Measurements from ENCODE around the gene STARD10.

The STARD10 gene

DNA sequence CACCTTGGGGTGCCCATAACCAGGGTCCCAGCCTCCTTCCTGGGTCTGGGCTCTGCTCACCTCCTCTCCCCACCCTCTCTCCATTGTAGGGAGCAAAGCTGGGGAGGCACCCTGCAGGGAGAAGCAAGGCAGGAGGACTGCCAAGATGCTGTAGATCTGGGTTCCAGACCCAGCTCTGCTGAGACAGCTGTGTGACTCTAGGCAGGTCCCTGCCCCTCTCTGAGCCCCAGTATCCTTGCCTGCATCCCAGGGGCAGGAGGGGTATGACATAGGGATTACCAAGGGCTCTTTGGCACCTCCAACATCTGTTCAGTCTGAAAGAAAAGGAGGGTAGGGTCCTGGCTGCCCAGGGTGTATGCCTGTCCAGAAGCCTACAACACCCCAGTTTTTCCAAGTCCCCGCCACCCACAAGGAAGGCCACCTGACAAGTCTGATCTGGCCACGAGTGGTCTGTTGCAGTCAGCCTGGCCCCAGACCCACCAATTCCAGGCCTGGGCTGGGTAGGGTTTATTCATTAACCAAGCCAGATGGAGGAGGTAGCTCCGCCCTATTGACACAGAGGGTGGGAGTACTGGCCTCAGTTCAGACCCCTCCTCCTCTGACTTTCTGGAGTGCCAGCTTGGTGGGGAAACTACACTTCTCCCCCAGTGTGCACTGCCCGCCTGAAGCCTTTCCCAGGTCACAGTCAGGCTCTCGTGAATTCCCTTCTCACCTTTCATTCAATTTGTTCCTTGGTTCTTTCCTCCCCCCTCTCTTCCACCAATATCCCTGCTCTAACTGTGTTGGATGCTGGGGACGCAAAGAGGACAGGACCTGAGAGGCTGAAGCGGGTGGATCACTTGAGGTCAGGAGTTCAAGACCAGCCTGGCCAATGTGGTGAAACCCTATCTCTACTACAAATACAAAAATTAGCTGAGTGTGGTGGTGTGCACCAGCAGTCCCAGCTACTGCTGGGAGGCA is 15.0 kb downstream of the STARD10 start:
- DNase-seq: no peak

DNA sequence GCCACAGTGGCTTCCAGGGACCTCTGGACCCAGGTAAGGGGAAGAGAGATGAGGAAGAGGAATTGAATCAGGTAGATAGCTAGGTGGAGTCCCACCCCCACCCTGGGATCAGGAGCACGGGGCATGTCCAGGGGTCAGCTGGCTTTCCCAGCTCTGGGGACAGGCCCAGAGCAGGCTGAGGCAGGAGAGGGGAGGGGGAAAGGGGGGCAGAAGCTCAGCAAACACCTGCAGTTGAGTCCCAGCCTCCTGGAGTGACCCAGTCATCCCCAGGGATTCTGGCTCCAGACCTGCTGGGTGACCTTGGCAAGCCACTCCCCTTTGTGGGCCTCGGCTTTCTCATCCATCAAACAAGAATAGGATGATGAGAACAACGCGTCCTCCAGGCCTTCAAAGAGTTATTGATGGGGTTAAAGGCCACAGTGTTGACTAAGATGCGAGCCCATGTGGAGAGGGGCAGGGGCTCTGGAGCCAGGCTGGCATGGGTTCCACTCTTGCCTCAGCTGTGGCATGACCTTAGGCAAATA is 16.0 kb downstream of the STARD10 start:
- no peak for DNase-seq

DNA sequence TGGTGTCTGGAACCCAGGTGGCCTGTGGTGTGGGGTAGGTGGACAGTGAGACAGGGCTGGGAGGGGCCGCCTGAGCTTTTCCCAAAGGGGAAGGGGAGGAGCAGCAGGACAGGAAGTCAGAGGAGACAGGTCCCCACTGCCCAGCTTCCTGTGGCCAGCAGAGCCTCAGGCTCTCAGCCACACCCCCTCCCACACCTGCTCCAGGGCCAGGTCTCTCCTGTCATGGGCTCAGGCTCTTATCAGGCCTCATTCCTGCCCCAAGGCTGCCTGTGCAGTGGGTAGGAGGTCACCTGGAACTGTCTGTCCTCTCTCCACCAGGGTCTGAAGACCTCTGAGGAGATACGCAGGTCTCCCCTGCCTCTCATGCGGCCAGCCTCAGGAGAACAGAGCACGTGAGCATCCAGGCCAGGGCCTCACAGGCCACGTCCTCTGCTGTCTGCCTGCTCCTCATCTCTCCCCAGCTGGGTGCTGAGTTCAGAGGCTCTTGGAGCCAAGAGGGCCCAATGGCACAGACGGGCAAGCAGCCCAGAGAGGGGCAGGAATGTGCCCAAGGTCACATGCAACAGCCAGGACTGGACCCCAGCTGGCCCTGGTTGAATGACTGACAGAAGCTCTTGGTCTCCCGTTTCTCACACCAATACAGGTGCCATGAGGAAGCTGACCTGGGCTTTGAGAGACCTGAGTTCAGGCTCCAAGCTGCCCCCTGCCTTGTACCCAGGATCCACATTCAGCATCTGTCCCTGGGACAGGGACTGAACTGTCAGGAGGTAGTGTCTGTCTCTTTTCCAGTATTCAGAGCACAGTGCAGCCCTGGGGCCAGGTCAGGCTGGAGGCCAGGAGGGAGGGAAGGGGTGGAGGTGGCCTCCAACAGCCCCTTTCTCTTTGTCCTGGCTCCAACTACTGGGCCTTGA is 16.7 kb downstream of the STARD10 start:
- DNase-seq: no peak

DNA sequence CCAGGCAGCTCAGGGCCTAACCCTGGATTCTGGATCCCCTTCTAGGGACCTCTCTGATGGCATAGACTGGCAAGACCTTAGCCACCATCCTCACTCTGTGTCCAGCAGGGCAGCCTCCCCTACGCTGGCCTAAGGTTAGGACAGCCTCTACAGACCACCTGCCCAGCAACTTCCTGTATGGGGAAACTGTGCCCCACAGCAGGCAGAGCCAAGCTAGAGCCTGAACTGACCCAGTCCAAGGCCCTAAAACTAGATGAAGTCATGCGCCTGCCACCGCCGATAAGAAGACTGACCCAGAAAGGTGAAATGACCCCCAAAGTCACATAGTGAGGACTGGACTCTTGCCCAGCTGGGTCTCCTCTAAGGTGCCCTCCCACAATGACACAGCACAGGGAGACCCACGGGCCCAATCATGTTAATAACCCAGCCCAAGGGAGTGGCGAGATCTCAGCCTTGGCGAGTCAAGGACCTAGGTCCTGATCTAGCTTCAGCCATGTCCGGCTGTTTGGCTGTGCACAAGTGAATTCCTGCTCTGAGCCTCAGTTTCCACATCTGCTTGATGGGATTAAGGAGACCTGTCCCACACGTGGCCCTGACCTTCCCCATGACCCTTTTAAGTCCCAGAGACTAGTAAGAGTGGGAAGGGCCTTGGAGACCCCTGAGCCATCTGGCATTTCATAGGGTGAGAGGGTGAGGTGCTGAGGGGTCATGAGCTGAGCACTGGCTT is 17.6 kb downstream of the STARD10 start:
- no peak for DNase-seq

DNA sequence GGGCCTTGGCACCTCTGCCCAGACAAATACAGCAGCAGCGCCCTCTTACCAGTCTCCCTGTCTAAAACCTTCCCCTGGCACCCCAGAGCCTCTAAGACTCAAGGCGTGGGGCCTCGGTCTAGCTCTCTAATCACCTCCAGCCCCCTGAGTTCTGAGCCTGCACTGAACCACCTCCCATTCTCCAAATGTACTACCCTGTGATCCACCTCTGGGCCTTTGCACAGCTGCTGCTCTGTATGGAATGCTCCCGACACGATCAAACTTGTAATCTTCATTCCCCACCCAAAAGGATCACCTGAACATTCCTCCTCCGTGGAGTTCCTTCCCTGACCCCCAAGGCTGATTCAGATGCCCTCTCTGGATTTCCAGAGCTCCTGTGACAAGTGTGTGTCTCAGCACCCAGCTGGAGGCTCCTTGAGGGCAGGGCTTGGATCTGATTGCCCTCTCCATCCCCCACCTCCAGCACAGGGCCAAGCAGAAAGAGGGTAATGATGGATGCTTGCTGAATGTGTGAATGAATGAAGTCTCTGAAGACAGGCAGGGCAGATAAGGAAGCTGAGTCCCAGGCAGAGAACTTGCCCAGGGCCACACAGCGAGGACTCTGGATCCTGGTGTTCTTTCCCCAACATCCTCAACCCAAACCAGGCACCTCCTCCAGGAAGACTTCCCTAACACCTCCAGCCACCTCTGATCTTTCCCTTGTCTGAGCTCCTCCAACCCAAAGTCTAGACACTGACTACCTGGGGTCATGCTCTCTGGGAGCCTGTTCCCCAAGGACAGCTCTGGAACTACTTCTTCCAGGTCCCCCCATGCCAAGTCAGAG is 18.3 kb downstream of the STARD10 start:
- no peak for DNase-seq

DNA sequence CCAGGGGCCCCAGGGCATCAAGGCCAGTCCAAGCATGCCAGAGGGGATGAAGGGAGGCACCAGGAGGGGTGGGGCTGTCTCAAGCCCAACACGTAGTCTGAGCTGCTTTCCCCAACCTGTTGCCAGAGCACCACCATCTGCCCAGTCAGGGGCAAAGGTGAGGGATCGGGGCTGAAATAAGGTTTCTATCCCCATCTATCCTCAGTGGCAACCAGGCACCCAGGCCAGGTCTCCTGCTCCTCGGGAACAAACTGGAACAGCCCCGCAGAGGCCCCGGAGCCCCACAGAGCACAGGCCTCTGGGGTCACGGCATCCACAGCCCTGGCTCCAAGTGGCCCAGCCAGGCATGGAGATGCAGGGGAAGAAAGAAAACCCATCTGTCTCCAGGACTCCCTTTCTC is 19.3 kb downstream of the STARD10 start:
- no peak for DNase-seq

DNA sequence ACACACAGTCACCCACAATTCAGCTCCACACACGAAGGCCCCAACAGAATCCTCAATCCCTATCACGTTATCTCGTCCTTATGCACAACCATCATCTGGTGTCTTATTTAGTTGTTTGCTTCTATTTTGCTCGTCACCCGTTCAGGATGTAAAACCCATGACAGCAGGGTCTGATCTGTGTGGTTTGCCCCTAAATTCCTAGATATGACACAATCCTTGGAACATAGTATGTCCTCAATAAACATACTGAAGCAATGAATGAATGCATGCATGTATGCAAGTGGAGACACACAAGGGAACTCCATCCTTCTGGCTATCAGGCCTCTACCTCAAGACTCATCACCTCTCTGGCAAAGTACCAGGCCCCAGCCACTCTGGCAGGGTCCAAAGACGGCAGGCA is 20.2 kb downstream of the STARD10 start:
- no peak for DNase-seq

DNA sequence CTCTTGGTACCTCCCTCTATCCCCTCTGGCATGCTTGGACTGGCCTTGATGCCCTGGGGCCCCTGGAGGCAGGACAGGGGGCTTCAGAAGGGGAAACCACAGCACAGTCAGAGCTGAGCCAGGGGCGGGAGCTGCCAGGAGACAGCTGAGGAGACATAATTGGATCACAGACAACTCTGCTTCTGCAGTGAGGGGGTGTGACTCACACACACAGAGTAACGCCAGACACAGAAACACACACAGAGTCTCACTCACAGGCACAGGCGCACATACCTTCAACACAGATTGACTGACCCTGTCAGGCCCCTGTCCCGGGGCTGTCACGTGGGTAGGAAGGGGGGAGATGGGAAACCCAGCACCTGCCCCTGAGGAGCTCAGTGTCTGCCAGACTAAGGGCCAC is 20.6 kb downstream of the STARD10 start:
- no peak for DNase-seq

DNA sequence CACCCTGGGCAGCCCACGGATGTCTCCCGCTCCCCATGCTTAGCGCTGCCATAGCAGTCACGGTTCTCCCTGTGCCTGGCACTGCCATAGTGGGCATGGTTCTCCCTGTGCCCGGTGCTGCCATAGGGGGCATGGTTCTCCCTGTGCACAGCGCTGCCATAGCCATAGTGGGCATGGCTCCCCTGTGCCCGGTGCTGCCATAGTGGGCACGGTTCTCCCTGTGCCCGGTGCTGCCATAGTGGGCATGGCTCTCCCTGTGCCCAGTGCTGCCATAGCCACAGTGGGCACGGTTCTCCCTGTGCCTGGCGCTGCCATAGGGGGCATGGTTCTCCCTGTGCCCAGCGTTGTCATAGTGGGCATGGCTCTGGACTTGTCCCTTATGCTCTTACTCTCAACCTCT is 21.8 kb downstream of the STARD10 start:
- DNase-seq: no peak

DNA sequence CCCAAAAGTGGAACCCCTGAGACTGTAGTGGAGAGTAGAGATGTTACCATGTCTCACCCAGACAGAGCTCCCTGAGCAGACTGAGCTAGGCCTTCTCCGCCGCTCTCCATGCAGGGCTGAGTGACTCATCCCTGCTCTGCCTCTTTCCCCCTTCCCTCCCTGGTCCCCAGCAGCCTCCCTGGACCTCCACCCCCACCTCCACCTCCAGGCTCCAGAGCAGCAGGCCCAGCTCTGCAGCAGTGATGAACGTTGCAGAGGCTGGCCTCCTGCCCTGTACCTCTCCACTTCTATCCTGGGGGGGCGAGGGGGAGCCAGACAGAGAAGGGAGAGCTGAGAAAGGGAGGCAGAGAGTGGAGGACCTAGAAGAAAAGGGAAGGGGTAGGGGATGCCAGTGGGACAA is 22.3 kb downstream of the STARD10 start:
- no peak for DNase-seq

DNA sequence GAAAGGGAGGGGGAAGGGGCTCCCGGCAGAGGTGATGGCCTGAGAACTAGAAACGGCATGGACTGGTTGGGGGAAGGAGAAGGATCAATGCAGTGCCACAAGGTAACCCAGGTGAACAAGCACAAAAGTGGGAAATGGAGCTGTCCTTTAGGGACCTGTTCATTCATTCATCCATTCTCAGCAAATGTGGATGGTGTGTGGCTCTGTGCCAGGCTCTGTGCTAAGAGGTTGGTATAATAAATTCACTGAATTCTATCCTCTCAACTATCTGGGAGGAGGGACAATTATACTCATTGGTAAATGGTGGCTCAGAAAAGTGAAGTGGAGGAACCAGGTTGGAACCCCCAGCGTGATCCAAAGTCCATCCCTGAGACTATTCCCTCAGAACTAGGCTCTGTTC is 23.0 kb downstream of the STARD10 start:
- no peak for DNase-seq

DNA sequence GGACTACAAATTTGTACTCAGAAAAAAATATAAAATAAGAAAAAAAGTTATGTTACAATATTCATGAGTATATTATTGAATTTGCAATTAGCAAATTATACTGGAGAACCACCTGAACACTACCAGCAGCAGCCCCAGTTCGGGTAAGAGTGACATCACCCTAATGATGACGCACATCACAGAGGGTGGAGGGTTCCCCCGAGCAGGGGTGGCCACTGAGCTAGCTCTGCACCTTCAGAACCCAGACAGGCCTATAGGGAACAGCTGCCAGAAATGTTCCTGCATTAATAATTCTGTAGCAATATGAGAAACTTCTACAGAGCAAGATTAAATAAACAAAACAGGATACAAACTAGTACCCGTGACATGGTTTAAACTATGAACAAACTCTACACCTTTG is 24.2 kb downstream of the STARD10 start:
- no peak for DNase-seq

DNA sequence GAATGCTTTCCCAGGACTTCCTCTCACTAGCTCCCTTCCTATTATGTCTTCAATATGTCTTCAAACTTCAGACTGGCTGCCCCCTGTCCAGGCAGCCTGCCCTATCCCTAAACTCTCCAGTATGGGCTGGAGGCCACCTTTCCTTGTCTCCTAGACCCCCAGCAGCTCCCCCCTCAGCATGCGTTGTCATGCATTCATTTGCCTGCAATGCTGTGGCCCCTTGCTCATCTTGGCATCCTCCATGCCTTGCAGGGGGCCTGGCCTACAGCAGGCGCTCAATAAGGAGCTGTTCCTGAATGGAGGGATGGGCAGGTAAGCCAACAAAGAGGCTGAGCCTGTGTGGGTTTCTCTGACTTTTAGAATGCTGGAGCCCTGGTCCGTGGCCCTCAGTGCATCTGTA is 25.3 kb downstream of the STARD10 start:
- no peak for DNase-seq

DNA sequence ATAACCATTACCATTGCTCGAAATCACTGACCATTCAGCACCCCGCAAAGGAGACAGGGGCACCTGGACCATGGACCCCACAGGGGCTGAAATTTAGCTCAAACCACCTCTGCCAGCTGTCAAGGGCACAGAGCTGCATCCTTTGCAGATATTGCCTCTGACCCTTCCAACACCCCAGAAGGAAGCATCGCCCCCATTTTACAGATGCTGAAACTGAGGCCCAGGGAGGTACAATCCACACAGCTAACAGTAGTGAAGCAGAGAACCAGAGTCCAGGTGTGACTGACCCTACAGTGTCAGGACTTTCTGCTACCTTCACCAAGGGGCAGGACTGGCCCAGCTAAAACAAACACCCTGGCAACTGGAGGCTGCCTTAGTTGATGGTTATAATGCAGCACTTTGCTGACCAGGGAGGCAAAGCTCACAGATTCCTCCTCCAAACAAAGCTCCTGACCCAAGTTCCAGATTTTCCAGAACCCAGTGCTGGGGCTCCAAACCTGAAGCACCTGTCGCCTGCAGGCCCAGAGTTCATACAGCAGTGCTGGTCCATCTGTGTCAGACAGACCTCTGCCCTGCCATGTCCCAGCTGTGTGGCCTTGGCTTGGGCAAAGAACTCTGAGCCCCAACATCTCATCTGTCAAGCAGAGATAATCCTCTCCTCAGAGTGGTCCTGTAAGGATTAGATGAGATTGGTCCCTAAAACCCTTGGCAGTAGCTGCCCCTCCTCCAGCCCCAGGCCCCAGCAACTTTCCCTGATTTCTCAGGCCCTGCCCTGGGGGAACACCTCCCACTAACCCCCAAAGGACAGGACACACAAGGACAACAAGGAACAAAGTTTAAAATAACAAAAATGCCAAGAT is 26.4 kb downstream of the STARD10 start:
- no peak for DNase-seq

DNA sequence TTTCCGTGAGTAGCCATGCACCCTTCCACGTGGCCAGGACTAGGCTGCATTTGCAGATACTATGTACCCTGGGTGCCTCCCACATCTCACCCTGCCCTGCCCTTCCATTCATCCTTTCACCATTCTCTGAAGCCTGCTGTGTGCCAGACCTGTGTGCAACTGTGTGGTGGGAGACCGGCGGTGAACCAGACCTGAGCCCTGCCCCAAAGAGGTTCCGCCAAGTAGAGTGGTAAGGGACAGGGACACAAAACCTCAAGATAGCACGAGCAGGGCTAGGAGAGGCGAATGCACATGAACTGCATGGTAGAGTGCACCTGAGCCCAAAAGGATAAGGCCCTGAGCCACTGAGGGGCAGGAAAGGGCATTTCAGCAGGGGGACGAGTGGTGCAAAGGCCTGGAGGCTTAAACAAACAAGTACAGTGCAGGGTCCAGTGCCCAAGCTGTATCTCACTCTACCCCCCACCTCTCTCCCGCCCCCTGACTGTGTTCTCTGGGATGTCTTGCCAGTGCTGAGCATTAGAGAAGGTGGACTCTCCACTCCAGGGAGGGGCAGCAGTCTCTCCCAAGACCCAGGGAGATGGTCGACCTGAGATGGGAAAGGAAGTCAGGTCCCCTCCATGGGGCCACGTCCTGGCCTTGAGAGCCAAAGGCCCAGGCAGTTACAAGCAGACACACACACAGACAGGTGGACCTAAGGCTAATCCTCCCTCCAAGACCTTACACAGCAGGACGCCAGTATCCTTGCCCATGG is 27.5 kb downstream of the STARD10 start:
- DNase-seq: no peak

DNA sequence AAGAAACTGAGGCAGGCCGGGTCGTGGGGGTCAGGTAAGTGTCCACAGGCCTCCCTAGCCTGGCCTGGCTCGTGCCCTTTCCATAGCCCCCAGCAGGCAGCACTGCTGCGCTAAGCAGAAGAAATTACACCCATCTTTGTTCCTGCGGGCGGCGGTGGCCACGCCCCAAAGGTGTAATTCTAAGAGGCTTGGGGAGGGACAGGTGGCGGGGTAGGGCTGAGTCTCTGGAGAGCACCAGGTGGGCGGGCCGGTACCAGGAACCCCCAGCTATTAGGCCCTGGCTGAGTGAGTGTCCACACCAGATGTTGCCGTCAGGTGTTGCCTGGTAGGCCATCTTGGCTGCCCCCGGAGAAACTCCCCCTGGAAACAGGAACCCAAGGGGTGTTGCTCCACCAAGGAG is 29.3 kb downstream of the STARD10 start:
- no peak for DNase-seq

DNA sequence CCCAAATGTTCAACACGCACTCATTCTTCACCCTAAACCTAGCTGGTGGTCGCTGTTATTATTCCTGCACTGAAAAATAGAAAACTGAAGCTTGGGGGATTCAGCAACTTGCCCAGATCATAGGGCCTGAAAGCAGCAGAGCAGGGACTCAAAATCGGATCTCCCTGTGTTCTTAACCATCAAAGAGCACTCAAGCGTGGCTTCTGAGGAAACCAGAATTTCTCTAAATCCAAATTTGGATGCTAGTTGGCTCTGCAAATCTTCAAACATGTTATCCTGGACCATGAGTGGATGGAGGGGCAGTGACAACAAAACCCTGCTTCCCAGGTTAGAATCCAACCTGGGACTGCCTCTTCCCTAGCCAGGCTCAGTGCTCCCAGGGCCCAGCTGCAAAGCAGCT is 30.0 kb downstream of the STARD10 start:
- no peak for DNase-seq

DNA sequence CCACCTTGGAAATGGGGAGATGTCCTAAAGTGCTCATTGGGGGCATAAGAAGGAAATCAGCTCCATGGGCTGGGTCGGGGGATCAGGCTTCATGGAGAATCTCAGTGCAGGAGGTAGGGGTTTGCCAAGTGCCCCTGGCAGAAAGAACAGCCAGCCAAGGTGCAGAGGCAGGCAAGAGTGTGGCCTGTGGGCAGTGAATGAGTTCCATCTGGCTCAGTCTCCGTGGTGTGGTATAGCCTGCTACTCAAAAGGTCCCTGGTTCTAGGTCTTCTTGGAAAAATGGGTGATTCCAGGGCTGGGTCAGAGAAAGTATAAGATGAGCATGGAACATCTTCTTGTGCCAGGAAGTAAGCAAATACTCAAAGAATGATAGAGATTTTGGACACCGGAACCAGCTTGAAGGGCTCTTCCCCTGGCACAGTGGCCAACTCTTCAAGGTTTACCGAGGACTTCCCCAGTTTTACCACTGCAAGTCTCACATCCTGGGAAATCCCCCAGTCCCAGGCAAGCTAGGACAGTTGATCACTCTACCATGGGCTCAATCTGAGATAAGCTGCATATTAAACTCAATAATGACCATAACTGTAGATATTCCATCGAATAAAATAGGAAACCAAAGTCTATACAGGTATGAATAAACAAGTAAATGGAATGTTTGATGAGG is 31.1 kb downstream of the STARD10 start:
- DNase-seq: no peak

DNA sequence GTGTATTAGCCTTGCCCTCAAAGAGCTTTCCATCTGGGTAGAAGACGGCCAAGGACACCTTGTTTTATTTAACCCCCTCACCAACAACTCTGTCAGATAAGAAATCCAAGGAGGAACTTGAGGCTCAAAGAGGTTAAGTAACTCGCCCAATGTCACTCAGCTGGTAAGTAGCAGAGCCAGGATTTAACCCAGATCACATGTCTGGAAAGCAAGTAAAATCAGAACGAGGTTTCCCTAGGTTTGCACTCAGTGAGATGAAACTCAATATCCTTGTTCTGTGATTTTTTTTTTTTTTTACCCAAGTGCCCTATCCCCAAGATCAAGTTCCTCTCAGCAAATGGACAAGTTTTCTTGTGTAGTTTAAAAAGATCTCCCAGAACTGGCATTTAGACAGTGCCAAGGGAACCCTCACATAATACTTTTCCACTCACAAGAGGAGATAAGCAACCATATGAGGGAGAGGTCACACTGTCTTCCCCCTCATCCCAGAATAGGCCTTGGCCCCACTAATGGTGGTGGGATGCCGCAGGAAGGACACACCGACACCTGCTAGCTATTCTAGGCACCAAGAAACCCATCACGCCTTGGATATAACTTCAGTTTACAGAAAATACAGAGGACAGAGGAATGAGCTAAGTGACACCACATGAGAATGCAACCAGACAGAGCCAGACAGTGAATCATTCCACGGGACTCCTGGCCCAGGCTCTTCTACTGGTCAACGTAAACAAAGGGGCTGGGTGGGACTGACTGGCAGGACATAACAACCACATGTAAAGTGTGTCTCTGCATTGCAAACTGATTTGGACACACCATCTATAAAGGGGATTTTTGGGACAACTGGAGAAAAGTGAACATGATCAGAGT is 33.1 kb downstream of the STARD10 start:
- DNase-seq: no peak
